ENCODE data around the gene CBFA2T3.

Gene CBFA2T3

DNA sequence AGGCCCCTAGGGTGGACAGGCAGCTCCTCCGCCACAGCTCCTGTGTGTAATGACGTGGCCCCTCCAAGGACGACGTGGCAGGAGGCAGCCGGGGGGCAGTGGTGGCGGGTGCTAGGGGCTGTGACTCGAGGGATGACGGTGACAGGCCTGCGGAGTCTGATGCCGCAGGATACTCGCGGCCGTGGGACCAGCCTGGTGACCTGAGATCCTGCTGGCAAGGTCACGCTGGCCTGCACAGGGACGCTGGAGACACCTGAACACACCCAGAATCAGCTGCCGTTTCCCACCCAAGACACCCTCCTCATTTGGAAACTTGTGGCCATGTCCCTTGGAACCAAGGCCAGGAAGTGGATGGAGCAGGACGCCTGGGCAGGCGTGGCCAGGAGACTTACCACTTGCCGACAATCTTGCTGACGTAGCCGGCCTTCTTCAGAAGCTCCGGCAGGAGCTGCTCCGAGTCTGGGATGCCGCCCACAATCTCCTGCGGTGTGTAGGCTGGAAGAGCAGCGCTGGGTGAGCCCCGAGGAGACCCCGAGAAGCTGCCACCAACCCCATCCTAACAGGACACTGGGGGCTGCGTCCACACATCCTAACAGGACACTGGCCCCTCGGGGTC lies 136.3 kb downstream of the CBFA2T3 start:
- TF ChIP-seq POLR2AphosphoS5 (IDR thresholded peaks at IDR 0.05; ENCODE audit: low read depth, low read length) (no peak), TAF1 (IDR thresholded peaks at IDR 0.05; ENCODE audit: borderline replicate concordance, insufficient read depth, low read length) (no peak), FOXP2 (optimal IDR thresholded peaks at IDR 0.05; ENCODE audit: borderline replicate concordance, extremely low read depth, extremely low read length, insufficient read depth) (no peak), SIN3A (IDR thresholded peaks at IDR 0.05; ENCODE audit: borderline replicate concordance, insufficient read depth, low read length) (no peak)
- TF ChIP-seq, protein P1, sequence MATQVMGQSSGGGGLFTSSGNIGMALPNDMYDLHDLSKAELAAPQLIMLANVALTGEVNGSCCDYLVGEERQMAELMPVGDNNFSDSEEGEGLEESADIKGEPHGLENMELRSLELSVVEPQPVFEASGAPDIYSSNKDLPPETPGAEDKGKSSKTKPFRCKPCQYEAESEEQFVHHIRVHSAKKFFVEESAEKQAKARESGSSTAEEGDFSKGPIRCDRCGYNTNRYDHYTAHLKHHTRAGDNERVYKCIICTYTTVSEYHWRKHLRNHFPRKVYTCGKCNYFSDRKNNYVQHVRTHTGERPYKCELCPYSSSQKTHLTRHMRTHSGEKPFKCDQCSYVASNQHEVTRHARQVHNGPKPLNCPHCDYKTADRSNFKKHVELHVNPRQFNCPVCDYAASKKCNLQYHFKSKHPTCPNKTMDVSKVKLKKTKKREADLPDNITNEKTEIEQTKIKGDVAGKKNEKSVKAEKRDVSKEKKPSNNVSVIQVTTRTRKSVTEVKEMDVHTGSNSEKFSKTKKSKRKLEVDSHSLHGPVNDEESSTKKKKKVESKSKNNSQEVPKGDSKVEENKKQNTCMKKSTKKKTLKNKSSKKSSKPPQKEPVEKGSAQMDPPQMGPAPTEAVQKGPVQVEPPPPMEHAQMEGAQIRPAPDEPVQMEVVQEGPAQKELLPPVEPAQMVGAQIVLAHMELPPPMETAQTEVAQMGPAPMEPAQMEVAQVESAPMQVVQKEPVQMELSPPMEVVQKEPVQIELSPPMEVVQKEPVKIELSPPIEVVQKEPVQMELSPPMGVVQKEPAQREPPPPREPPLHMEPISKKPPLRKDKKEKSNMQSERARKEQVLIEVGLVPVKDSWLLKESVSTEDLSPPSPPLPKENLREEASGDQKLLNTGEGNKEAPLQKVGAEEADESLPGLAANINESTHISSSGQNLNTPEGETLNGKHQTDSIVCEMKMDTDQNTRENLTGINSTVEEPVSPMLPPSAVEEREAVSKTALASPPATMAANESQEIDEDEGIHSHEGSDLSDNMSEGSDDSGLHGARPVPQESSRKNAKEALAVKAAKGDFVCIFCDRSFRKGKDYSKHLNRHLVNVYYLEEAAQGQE (IDR thresholded peaks at IDR 0.05; ENCODE audit: insufficient read depth in 1 of 2, low read depth in 2 of 2, low read length in 2 of 2), result no peak

DNA sequence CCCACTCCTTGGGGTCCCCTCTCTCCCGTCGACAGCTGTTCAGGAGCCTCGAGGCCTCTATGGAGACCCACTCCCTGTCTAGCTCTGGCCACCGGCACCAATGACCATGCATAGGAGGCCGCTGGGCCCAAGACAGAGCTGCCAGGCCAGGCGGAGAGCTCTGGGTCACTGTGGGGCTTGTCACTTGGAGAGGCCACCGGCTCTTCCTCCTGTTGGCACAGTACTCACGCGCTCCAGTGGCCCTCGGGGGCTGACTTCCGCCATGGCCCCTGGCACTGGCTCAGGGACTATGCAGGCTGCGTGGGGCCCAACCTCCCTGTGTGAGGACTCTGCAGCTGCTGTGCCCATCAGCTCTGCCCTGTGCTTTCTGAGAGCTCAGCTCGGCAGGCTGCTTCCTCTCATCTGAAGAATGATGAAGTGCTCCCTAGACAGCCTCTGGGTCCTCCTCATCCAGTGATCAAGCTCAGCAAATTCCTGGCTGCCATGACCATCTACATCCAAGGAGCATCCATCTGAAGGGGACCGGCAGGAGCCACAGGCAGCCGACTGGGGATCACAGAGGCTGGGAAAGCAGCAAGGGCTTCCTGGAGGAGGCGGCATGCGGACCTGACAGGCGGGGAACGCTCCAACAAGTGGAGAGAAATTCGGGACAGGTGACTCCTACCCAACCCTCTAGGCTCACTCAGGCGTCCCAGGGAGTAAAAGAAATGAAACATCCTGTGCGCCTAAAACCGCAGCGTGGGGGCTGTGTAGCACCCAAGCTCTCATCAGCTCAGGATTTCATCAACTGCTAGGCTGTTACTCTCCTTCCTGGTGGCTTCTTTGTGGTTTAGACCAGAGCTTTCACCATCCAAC lies 137.0 kb downstream of the CBFA2T3 start:
- TF ChIP-seq FOXP2 (optimal IDR thresholded peaks at IDR 0.05; ENCODE audit: borderline replicate concordance, extremely low read depth, extremely low read length, insufficient read depth) (no peak), POLR2AphosphoS5 (IDR thresholded peaks at IDR 0.05; ENCODE audit: low read depth, low read length) (no peak), TAF1 (IDR thresholded peaks at IDR 0.05; ENCODE audit: borderline replicate concordance, insufficient read depth, low read length) (no peak)

DNA sequence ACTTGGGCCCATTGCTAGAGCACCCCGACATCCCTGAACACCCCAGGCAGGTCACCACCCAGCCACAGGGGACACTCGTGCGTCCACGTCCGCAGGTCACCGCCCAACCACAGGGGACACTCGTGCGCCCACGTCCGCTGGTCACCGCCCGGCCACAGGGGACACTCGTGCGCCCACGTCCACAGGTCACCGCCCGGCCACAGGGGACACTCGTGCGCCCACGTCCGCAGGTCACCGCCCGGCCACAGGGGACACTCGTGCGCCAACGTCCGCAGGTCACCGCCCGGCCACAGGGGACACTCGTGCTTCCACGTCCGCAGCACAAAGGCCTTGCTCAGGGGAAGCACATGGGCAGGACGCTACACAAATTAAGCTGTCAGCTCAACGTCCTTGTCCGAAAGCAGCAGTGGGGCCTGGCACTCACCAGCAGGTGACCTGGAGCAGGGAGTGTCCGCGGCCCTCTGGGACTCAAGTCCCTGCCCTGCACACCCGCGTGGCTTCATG lies 137.9 kb downstream of the CBFA2T3 start:
- TF ChIP-seq SIN3A (IDR thresholded peaks at IDR 0.05; ENCODE audit: borderline replicate concordance, insufficient read depth, low read length) (no peak), TAF1 (IDR thresholded peaks at IDR 0.05; ENCODE audit: borderline replicate concordance, insufficient read depth, low read length) (no peak), POLR2AphosphoS5 (IDR thresholded peaks at IDR 0.05; ENCODE audit: low read depth, low read length) (no peak), FOXP2 (optimal IDR thresholded peaks at IDR 0.05; ENCODE audit: borderline replicate concordance, extremely low read depth, extremely low read length, insufficient read depth) (no peak)

DNA sequence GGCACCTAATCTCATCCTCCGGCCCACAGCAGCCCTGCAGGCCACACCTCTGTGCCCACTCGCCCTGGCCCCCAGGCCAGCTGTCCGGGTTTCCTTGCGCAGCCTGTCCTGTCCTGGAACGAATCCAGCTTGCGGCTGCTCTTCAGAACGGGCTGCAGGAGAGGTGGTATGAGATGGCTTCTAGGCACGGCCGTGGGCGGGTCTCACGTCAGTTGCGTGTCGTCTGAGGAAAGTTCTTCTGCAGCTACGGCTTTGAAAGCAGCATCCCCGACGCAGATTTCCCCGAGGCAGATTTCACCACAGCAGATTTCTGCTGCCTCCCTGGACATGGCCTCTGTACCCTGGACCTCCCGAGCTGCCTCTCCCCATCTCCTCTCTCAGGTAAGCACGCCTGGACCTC lies 138.4 kb downstream of the CBFA2T3 start:
- TF ChIP-seq TAF1 (IDR thresholded peaks at IDR 0.05; ENCODE audit: borderline replicate concordance, insufficient read depth, low read length), result no peak

DNA sequence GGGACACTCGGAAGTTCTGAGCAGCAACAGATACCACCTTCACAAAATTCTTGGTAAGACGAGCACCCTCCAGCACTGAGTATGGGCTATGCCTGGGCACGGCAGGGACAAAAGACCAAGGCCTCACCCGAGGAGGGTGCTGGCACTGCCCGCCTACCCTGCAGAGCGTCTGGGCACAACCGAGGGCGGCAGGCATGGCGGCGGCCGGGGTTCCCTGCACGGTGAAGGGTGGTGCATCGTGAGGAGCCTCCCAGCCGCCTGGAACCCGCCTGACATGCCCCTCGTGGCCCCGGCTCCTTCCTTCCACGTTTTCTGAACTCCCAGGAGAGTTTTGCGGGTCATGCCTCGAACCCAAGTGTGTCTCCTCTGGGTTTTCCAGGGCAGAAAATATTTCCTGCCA lies 139.2 kb downstream of the CBFA2T3 start:
- TF ChIP-seq, protein P1 (IDR thresholded peaks at IDR 0.05; ENCODE audit: insufficient read depth in 1 of 2, low read depth in 2 of 2, low read length in 2 of 2), result no peak
- TF ChIP-seq POLR2AphosphoS5 (IDR thresholded peaks at IDR 0.05; ENCODE audit: low read depth, low read length) (no peak), FOXP2 (optimal IDR thresholded peaks at IDR 0.05; ENCODE audit: borderline replicate concordance, extremely low read depth, extremely low read length, insufficient read depth) (no peak), SIN3A (IDR thresholded peaks at IDR 0.05; ENCODE audit: borderline replicate concordance, insufficient read depth, low read length) (no peak)

DNA sequence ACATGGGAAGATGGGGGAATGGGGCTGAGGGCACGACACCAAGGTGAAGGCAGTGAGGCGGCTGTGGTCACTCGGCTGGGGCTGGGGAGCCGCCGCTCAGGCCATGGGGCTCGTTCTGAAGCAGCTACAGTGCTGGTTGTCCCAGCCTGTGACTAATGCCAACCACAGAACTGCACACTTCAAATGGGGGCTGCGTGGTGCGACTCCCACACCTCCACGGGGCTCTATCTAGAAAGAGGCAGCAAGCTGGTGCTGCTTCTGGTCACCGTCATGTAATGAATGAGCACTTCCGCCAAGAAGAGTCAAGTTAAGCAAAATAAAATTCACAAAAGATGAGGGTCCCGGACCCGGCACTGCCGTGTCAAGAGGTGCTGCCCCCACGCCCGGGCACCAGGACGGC lies 140.2 kb downstream of the CBFA2T3 start:
- TF ChIP-seq FOXP2 (optimal IDR thresholded peaks at IDR 0.05; ENCODE audit: borderline replicate concordance, extremely low read depth, extremely low read length, insufficient read depth) (no peak), TAF1 (IDR thresholded peaks at IDR 0.05; ENCODE audit: borderline replicate concordance, insufficient read depth, low read length) (no peak), SIN3A (IDR thresholded peaks at IDR 0.05; ENCODE audit: borderline replicate concordance, insufficient read depth, low read length) (no peak), POLR2AphosphoS5 (IDR thresholded peaks at IDR 0.05; ENCODE audit: low read depth, low read length) (no peak)
- TF ChIP-seq, protein P1 (IDR thresholded peaks at IDR 0.05; ENCODE audit: insufficient read depth in 1 of 2, low read depth in 2 of 2, low read length in 2 of 2), result no peak
